HepG2 (cell line): Measurements from ENCODE around the gene SMDT1. TPM values are rescaled to one million over a fixed set of nuclear protein-coding genes. Genes with fewer than 3 reads are reported as not detected.

ENCODE experiments used
- AHR ChIP-seq: IDR thresholded peaks from 2 replicates; pipeline ENCODE4 v1.6.1; 2018; ENCODE audit warnings: missing genetic modification reagents, missing compliant biosample characterization
- AKAP8 ChIP-seq: sonication (generic); formaldehyde crosslinking; IDR thresholded peaks from 2 replicates; pipeline ENCODE4 v1.5.1; 2020; ENCODE audit warnings: mild to moderate bottlenecking, missing genetic modification reagents
- CEBPZ ChIP-seq: IDR thresholded peaks from 2 replicates; pipeline ENCODE4 v1.6.1; 2012; ENCODE audit warnings: low read length, improper control_type of control experiment
- GATAD2A ChIP-seq: IDR thresholded peaks from 2 replicates; pipeline ENCODE4 v1.6.1; 2016
- MIER2 ChIP-seq: IDR thresholded peaks from 2 replicates; pipeline ENCODE4 v1.6.1; 2016; ENCODE audit warnings: missing biosample characterization, missing genetic modification reagents
- REST ChIP-seq, 2 experiments: IDR thresholded peaks; 2 replicates each; pipeline ENCODE4 v1.6.1; 2011 to 2012; ENCODE audit warnings: low read length in 2 of 2, borderline replicate concordance in 1 of 2, low read depth in 1 of 2, mild to moderate bottlenecking in 1 of 2, moderate library complexity in 1 of 2
- ZHX1 ChIP-seq: sonication (generic); formaldehyde crosslinking; IDR thresholded peaks from 2 replicates; pipeline ENCODE4 v1.8.1; 2022; ENCODE audit warnings: low read depth, mild to moderate bottlenecking, missing genetic modification reagents
- ZNF136 ChIP-seq: sonication (generic); formaldehyde crosslinking; IDR thresholded peaks from 2 replicates; pipeline ENCODE4 v1.8.1; 2022; ENCODE audit warnings: low read depth, mild to moderate bottlenecking, moderate library complexity, missing genetic modification reagents
- ZNF547 ChIP-seq: sonication (generic); formaldehyde crosslinking; IDR thresholded peaks from 2 replicates; pipeline ENCODE4 v1.5.1; 2020; ENCODE audit warnings: mild to moderate bottlenecking, missing genetic modification reagents
- ZNF616 ChIP-seq: sonication (generic); formaldehyde crosslinking; IDR thresholded peaks from 2 replicates; pipeline ENCODE4 v1.5.0; 2020; ENCODE audit warnings: low read depth, mild to moderate bottlenecking, missing genetic modification reagents
- ZNF790 ChIP-seq: sonication (generic); formaldehyde crosslinking; IDR thresholded peaks from 2 replicates; pipeline ENCODE4 v1.8.0; 2022; ENCODE audit warnings: missing genetic modification reagents, mild to moderate bottlenecking, borderline replicate concordance
- ZSCAN9 ChIP-seq: IDR thresholded peaks from 2 replicates; pipeline ENCODE4 v1.6.1; 2016; ENCODE audit warnings: borderline replicate concordance
- polyA plus RNA-seq, 8 experiments: library from polyadenylated mRNA; depleted of rRNA in 3 of 8; stranded (reverse) in 7 of 8; unstranded in 1 of 8; fragments of >200 nt; fragmentation: Illumina TruSeq in 4 of 8; extraction: Trizol in 4 of 8; gene quantifications; 2 replicates each; pipeline versions ENCODE4 v1.2.1 to v1.2.3, GENCODE V29; 2011 to 2016; ENCODE audit warnings: low read depth in 4 of 8, missing spikeins in 1 of 8, mixed read lengths in 1 of 8; ENCODE audit not compliant: insufficient read depth in 1 of 8
- total RNA-seq, 5 experiments: library from RNA; depleted of rRNA; stranded (reverse); fragments of >200 nt; fragmentation: Illumina TruSeq; extraction: Trizol; gene quantifications; 2 replicates each; pipeline ENCODE4 v1.2.3, GENCODE V29; 2016; ENCODE audit warnings: low read depth in 1 of 5

SMDT1 gene
- total and polyA plus RNA-seq, 2 of the 13 experiments (the other 11 are each of a cell fraction or from before 2014, with no cell fraction given): 8.3 to 26.6 TPM

- no peak for TF ChIP-seq ZHX1 (CRISPR knock-in tag)
- peak; percentile 75; the same call in 1 of the 2 replicates for TF ChIP-seq AKAP8
- TF ChIP-seq ZNF616 (CRISPR knock-in tag): peak; percentile 76; the same call in 1 of the 2 replicates
- TF ChIP-seq ZSCAN9 (CRISPR knock-in tag): peak; percentile 83; the same call in 1 of the 2 replicates
- TF ChIP-seq REST (IDR thresholded peaks at IDR 0.05; ENCODE audit: borderline replicate concordance in 1 of 2, low read depth in 1 of 2, low read length in 2 of 2): no peak
- peak; percentile 52; the same call in 1 of the 2 replicates for TF ChIP-seq MIER2
- TF ChIP-seq ZNF790 (CRISPR knock-in tag): no peak; the same call in 1 of the 2 replicates
- peak; percentile 92; the same call in 1 of the 2 replicates for TF ChIP-seq ZNF547 (CRISPR knock-in tag)
- peak; percentile 81 for TF ChIP-seq GATAD2A (CRISPR knock-in tag)
- no peak for TF ChIP-seq CEBPZ
- TF ChIP-seq AHR (CRISPR knock-in tag): peak; percentile 85; the same call in 1 of the 2 replicates
- 0 out of 2 replicates have a peak, but pooled peaks have one; percentile 83 for TF ChIP-seq ZNF136 (CRISPR knock-in tag)
Measured at GRCh38 chr22:42070517-42071422, 8.7 kb upstream of the SMDT1 start, which contains the start of gene NAGA (continued).
